ENCODE measurements around the gene KRT32. TPM values are rescaled to one million over a fixed set of nuclear protein-coding genes. Genes with fewer than 3 reads are reported as not detected.

KRT32 gene
- total RNA-seq, 1 donor from 2014 or later = not detected

DNA sequence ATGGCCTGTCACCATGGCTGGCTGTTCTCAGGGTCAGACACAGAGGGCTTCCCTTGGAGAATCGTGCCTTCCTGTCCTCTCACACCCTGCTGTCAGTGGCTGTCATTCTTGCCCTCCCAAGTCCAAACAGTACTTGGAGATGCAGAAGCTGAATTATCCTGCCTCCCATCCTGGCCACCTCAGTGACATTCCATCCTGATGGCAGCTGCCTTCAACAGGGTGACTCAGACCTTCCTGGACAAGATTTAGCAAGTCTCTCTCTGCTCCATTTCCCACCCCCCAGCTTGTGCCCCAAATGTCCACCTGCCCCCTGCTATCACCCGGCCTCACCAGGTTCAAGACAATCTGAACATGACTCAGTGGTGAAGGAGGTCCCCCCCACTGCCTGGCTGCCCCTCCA, 27.3 kb upstream of the KRT32 start:
- DNase-seq (ENCODE audit: extremely low read depth, low read depth, low spot score) = no peak

DNA sequence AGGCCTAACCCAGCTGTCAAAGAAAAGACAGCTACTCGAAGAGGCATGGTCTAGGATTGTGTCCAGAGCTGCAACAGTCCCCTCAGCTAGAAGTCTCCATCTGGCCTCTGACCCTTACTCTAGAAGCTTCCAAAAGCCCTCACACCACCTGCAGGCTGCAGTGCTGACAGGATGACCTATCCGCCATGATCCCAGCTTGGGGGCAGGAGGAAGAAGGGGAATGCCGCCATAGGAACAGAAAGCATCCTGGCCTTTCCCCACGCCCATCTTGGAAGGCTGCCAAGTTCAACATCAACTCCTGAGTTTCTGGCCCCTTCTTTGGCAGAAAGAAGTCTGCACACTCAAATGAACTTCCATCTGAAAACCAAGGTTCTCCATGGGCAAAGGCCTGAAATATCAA, 25.6 kb upstream of the KRT32 start:
- peak; percentile 52 for DNase-seq (ENCODE audit: extremely low read depth, low read depth, low spot score)

DNA sequence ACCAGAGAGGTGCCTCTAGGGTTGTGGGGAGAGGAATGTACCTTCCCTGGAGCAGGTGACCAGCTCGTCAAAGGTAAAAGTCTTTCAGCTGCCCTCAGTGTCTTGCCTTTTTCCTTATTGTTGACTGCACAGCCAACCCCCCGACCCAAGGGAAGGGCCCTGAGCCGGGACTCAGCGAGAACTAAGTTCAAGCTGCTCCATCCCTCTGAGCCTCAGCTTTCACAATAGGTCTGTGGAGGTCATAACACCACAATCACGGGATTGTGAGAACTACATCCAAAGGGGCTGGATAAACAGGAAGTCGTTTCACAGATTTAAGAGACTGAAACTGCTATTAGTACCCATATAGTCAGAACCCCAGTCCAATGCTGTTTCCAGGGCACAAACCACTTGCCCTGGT, 25.2 kb upstream of the KRT32 start:
- peak; percentile 31 for DNase-seq (ENCODE audit: extremely low read depth, low read depth, low spot score)

DNA sequence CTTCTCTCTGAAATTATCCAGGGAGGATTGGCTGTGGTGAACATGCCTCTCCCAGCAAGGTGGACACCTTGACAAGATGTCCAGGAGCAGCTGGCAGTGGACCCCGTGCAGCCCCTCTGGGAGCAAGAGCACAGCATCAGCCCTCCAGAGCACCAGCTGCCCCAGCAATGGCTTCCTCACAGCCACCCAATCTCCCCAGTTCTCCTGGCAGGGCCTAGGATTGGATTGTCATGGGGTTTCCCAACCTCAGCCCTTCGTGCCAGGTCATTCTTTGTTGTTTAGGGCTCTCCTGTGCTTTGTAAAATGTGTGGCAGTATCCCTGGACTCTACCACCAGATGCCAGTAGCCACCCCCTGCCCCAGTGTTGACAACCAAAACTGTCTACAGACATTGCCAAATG, 24.3 kb upstream of the KRT32 start:
- DNase-seq (ENCODE audit: extremely low read depth, low read depth, low spot score) = no peak

DNA sequence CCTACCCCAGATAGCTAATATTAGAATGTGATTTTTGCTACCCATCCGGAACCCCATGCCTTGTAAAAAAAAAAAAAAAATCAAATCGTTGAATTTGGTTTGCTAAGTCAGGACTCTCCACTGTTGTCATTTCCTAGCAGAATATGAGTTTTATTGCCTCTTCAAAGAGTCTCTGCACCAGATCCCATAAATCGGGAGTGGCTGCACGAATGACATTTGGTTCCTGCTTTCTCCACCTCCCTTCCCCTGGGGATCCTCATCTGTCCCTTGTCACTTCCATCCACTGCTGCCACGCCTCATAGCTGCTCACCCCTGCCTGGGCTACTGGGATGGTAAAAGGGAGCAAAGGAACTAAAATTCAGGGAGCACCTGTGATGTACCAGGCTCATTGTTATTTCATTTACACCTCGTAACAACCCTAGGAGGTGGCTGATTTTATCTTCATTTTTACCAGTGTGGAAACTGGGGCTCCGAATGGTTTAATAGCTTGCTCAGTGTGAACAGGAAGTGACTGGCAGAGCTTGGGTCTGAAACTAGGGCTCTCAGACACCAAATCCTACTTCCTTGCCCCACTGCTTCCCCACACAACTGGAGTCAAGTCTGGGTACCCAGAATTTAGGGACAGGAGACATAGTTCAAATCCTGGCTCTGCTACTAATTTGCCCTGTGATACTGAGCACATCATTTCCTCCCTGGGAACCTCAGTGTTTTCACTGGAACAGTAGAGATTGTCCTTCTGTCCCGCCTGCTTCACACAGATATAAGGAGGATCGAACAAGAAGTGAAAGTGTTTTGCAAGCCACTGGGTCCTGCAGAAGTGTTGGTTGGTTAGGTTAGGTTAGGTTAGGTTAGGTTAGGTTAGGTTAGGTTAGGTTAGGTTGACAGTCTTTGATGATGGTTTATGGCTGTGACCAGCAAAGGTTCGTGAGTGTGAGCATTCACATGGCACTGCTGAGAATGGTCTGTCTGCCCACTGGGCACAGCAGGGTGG, 23.1 kb upstream of the KRT32 start:
- no peak for DNase-seq (ENCODE audit: extremely low read depth, low read depth, low spot score)

DNA sequence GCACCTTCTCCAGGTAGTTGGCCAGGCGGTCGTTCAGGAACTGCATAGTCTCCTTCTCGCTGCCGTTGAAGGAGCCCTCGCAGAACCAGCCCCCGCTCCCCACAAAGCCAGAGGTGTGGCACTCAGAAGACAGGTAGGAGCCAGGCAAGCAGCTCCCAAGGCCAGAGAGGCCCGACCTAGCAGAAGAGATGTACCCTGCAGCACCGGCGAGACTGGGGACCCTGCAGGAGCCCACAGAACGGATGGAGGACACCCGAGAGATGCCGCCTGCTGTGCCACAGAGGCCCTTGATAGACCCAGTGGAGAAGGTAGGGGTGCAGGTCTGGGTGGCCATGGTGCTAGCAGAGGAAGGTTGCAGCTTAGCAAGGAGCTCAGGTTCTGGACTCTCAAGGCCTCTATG, 22.3 kb upstream of the KRT32 start, which contains the start of gene KRT36:
TSS of gene KRT36 (minus strand) at position 380 of the 400 bp plus-strand sequence. CDS start at position 334, 46 bp downstream.
- DNase-seq (ENCODE audit: extremely low read depth, low read depth, low spot score) = no peak

DNA sequence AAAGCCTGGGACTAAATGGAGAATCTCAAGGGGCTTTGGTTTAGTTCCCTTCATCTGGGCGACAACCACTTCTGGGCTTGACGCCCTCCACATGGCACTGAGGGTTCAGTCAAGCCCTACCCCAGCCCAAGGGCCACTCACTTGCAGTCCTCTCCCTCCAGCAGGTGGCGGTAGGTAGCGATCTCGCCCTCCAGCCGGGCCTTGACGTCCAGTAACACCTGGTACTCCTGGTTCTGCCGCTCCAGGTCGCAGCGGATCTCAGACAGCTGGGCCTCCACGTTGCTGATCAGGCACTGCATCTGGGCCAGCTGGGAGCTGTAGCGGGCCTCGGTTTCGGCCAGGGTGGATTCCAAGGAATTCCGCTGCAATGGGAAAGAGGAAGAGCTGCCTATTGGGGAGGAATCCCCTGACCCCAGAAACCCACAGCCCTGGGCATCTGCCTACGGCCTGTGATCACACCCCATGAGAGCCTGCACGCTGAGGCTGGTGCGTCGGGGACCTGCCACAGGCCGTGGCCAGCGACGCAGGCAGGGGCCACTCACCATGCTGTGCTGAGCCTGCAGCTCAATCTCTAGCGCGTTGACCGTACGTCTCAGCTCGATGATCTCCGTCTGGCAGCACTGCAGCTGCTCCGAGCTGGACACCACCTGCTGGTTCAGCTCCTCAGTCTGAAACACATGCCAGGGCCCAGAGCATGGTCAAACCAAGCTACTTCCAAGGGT, 19.8 kb upstream of the KRT32 start:
- no peak for DNase-seq (ENCODE audit: extremely low read depth, low read depth, low spot score)

DNA sequence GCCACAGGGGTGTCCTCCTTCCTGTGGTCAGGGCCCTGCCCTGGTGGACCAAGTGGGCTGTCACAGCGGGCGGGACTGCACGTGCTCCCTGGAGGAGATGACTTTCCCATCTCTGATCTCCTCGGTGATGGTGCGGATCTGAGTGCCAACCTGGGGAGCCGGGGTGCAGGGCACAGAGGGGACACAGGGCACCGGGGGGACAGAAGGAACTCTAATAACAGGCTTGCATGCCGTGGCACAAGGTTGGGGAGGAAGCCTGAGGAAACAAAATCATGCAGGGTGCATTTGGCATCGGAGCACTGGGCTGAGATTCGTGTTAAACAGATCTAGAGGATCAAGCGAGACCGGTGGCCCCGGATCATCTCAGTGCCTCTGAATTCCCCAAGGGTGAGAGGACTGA, 19.1 kb upstream of the KRT32 start:
- no peak for DNase-seq (ENCODE audit: extremely low read depth, low read depth, low spot score)

DNA sequence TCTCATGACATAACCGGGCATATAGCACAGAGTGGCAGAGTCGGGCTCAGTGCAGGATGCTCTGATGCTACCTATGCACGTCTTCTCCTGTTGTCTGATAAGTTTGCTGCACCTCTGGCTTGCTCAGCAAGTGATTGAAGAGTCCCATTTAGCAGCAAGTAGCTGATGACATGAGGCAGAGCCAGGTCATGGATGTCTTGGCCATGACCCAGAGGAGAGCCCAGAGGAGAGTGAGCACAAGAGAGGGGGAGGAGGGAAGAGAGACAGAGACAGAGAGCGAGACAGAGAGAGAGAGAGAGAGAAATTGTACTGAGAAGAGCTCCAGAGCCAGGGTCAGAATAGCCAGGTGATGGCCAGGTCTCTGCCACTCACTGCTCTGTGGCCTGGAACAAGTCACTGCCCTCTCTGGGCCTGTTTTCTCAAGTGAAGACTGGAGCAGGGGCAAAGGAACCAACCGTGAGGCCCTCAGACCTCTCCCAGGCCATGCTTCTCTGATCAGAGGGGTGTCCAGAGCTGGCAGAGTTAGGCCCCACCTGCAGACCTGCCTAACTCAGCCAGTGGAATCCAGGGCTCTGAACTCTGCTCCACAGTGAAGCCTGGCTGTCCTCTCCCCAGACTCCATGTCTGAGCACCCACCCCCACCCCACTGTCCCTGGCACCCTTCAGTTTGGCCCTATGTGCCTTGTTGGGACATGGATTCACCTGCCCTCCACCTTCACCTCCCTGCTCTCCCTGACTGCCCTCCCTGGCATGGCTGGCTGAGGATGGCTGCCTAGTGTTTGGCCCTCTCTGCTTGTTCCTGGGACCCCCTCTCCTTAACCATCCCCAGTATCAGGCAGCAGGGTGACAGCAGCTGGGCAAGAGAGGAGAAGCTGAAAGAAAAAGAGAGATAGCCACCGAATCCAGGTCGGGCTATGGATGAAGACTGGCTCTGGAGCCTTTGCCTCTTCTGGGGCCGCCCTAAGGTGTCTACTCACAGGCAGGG, 18.0 kb upstream of the KRT32 start:
- no peak for DNase-seq (ENCODE audit: extremely low read depth, low read depth, low spot score)

DNA sequence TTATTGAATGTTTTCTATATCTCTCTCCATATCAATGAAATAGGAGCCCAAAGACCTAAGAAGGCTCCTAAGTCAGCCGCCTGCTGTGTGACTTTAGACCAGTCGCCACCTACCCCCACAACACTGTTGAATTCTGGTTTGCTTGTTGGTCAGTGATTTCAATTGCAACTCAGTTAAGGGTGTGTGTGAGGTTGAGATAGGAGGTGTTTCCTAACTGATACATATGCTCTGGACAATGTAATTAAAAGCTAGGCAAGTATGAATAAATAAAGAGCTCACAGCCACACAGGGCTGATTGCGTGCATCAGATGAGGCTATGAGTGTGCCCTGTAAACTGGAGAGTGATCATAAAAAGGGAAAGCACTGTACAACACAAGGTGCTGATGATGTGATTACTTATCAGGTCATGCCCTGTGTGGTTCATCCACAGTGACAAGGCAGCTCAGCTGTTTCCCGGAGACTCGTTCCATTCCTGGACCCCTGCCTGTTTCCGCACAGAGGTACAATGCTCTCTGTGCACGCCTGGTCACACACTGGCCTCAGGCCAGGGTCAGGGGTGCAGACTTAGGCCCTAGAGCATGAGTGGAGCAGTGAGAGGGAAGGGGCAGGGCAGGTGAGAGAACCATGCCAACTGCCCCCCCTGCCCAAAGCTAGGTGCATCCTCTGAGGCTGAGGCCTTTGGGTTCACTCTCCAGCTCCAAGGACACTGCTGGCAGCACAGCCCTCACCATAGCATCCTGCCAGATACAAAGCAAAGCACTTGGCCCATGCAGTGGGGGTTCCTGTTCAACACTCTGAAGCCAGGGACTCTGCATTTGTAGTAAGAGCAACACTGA, 17.0 kb upstream of the KRT32 start:
- DNase-seq (ENCODE audit: extremely low read depth, low read depth, low spot score) = no peak

DNA sequence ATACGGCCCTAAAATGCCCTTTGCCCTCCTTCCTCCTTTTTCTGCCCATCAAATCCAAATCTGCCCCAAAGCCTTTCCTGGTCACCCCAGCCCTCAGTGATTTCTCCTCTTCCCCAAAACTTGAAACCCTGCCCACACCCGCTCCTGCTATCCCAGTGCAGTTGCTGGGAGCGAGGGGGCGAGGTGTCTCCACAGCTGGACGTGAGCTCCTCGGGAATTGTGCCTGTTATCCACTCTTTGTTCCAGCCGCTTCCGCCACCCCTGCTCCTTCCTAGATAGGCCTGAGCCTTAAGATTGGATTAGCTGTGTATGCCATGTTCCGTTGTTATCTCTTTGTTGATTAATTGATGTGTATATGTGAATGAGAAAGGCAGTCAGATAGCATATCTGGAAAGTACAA, 16.3 kb upstream of the KRT32 start:
- DNase-seq (ENCODE audit: extremely low read depth, low read depth, low spot score) = no peak

DNA sequence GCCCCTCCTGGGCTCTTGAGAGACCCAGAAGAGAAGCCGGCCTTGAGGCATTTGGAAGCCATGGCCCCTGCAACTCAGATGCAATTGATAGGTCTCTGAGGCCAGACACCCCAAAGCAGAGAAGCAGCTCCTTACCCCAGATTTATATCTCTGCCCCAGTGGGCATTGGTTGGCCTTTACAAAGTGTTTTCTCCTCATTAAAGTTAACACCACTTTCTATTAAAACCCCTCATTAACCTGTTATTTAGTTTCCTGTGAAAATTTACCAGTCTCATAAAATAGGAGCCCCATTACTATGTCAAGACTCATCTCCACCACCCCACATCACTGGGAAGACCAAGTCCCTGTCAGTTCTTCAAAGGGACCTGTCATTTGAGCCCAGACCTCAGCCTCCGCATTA, 13.8 kb upstream of the KRT32 start, which contains the start of gene KRT35:
TSS of gene KRT35 (minus strand) at position 116 of the 400 bp plus-strand sequence. CDS start at position 62, 54 bp downstream.
- no peak for DNase-seq (ENCODE audit: extremely low read depth, low read depth, low spot score)

DNA sequence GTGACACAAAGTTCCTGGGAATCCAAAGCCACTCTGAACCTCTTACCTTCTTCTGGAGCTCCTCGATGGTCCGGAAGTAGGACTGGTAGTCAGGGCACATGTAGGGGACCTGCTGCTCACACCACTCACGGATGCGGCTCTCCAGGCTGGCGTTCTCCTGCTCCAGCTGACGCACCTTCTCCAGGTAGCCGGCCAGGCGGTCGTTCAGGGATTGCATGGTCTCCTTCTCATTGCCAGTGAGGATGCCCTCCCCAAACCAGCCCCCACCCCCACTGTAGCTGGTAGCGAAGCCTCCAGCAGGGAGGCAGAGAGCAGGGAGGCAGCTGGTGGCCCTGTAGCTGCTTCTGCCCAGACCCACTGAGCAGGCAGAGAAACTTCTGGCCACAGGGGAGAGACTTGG, 13.4 kb upstream of the KRT32 start:
- DNase-seq (ENCODE audit: extremely low read depth, low read depth, low spot score) = no peak

DNA sequence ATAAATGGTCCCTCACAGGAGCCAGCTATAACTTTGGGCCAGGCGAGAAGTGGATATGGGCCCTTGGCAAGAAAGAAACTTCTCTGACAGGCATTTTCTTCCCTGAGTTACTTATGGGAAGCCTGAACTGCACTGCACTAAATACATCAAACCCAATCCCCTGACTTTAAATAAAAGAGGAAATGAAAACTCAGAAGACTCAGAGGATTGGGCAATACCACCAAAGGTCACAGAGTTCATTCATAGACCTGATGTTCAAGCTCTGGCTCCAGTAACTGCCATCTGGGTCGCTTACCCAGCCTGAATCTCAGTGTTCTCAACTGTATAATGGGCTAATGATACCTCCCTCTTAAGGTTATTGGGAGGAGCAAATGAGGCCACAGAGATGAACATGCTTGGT, 12.9 kb upstream of the KRT32 start:
- DNase-seq (ENCODE audit: extremely low read depth, low read depth, low spot score) = no peak

DNA sequence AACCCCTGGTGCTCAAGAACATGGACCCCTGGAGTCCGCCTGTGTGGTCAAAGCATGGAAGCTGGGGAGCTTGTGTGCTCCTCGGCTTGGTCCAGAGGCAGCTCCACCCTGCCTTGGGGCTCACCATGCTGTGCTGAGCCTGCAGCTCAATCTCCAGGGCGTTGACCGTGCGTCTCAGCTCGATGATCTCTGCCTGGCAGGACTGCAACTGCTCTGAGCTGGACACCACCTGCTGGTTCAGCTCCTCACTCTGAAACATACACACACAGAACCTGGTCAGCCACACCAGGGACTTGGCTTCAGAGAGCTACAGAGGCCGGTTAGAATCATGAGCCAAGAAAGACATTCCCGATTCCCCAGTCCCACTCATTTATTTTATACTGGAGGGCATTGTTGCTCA, 11.1 kb upstream of the KRT32 start:
- DNase-seq (ENCODE audit: extremely low read depth, low read depth, low spot score) = no peak

DNA sequence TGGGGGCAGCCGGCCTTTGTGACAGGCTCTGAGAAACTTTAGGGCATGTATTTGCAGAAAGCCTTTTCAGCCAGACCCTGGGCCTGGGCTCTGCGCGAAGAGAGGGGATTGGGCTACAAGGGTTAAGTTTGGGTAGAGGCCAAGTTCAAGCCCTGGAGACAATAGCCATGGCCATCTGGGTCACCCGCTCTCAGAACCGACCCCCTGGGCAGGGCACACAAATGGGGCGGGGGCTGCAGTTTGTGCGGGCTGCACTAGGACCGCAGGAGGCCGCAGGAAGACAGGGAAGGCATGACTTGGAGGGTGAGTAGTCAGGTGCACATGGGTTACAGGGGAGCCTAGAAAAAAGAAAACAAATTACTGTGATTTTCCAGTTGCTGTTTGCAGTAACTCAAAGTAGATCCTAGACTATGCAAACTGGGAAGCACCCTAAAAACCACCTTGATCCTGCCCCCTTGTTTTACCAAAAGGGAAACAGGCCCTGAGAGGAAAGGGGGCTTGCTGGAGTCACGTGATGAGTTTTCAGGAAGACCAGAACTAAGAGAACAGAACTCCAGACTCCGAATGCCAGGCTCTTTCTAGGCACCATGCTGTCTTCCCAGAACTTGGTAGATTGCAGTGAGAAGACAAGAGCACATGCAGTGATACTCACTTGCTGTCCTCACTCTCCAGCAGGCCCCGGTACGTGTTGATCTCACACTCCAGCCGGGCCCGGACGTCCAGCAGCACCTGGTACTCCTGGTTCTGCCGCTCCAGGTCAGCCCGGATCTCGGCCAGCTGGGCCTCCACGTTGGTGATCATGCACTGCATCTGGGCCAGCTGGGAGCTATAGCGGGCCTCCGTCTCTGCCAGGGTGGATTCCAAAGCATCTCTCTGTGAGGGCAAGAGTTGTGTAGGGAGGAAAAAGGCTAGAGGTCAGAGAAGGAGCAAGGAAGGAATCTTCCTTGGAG, 10.0 kb upstream of the KRT32 start:
- DNase-seq (ENCODE audit: extremely low read depth, low read depth, low spot score) = no peak

DNA sequence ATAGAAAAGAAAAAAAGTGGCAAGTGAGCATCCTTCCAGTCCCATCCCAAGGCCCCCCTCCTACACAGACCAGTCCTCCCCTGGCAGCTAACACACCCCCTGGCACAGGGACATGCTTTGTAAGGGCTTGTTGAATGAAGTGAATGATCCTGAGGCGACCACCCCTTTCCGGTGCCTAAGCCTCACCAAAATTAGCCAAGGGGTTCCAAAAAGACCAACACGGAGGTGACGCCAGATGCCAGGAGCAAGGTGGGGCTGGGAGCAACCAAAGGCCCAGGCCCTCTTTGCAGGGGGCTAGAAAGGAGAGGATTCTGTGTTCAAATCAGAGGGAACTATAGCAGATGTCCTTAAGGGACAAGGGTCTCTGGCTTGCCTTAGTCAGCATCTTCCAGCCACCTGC, 8.2 kb upstream of the KRT32 start:
- no peak for DNase-seq (ENCODE audit: extremely low read depth, low read depth, low spot score)

DNA sequence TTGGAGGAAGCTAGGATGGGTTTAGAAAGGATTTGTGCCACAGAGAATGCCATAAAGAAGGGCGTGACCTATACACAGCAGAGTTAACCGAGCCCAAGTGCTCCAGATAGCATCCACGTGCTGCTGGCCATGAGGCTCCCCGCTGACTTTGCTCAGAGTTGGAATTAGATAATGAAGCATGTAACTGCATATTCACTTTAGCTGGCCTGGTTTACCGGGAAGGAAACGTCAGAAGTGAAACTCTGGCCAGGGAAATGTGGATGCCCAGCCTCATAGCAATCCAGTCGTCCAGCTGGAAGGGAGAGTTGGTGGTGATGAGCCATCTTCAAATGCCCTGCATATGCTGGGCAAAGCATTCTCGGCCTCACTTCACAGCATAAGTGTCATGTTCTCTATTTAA, 7.7 kb upstream of the KRT32 start:
- DNase-seq (ENCODE audit: extremely low read depth, low read depth, low spot score) = no peak

DNA sequence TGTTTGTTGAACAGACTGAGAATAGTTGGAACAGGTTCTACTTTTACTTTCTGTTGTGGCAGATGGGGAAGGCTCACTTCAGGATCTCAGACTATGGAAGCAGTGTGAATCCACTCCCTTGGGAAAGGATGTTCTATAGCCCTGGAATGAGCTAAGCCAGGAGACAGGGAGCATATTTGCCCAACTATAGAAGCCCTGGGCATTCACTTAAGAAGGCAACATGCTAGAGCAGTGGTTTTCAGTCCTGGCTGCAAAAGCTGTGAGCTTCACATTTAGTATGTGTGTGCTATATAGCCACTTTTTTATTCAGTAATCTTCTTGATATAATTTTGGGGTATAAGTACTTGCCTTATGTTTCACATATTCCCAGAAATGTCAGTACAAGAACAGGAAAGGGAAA, 1.2 kb upstream of the KRT32 start:
- no peak for DNase-seq (ENCODE audit: extremely low read depth, low read depth, low spot score)
